B cell (primary cell): ENCODE data around the gene JARID2. TPM values are rescaled to one million over a fixed set of nuclear protein-coding genes. Genes with fewer than 3 reads are reported as not detected.

Experiments used
- ATAC-seq: fragments of 200-7000 bp; cut with Tn5 transposase; one replicate; pipeline ENCODE4 v1.10.0; 2021; ENCODE audit warnings: low read depth, mild to moderate bottlenecking, moderate number of reproducible peaks, moderate library complexity
- CTCF ChIA-PET: fragments of 350-600 bp; sonication (Branson Sonifier 250); formaldehyde crosslinking; loops from one replicate; lab custom pipeline; 2021; ENCODE audit warnings: antibody characterized with exemption, inconsistent platforms; lab: Charles Lee
- POLR2A ChIA-PET: fragments of 350-600 bp; sonication (Branson Sonifier 250); formaldehyde crosslinking; loops from one replicate; lab custom pipeline; 2021; ENCODE audit warnings: antibody characterized with exemption; lab: Charles Lee
- DNase-seq: peaks from one replicate; pipeline ENCODE4 v3.0.0; 2013
- H2AFZ ChIP-seq: 2 replicates; pipeline ENCODE4 v1.6.1; 2012; ENCODE audit warnings: mild to moderate bottlenecking, low read depth, low read length; ENCODE audit not compliant: insufficient read depth, poor library complexity, severe bottlenecking
- H3K27ac ChIP-seq, 2 donors: 1 replicate in 1 of 2; 2 replicates in 1 of 2; pipeline ENCODE4 v1.5.1; 2012 to 2013; ENCODE audit warnings: low read length in 2 of 2, mild to moderate bottlenecking in 2 of 2, moderate library complexity in 1 of 2
- H3K27me3 ChIP-seq, 4 experiments: fragments of 200-600 bp in 1 of 4; sonication (generic) in 1 of 4; replicated peaks in 1 of 4; 1 replicate in 2 of 4; 2 replicates in 2 of 4; pipeline versions ENCODE4 v1.6.1 to v1.7.0; 2013 to 2016; ENCODE audit warnings: low read length in 3 of 4, mild to moderate bottlenecking in 2 of 4, mixed read lengths in 1 of 4, moderate library complexity in 1 of 4; ENCODE audit not compliant: insufficient read depth in 4 of 4, control insufficient read depth in 3 of 4; ENCODE audit errors: control extremely low read depth in 1 of 4
- H3K36me3 ChIP-seq, 2 experiments: replicated peaks in 1 of 2; 1 replicate in 1 of 2; 2 replicates in 1 of 2; pipeline versions ENCODE4 v1.6.1 to v1.7.1; 2013; ENCODE audit warnings: low read length in 1 of 2; ENCODE audit not compliant: insufficient read depth in 2 of 2, control insufficient read depth in 1 of 2; ENCODE audit errors: control extremely low read depth in 1 of 2, extremely low read depth in 1 of 2
- H3K4me1 ChIP-seq, 2 donors: fragments of 200-600 bp in 1 of 2; sonication (generic) in 1 of 2; 1 replicate in 1 of 2; 2 replicates in 1 of 2; pipeline versions ENCODE4 v1.5.1 to v1.6.1; 2013 to 2017; ENCODE audit warnings: low read length in 2 of 2; ENCODE audit not compliant: control insufficient read depth in 2 of 2, insufficient read depth in 2 of 2
- H3K4me2 ChIP-seq: replicated peaks from 2 replicates; pipeline ENCODE3; 2012; ENCODE audit warnings: mild to moderate bottlenecking, low read depth, low read length; ENCODE audit not compliant: poor library complexity, severe bottlenecking
- H3K4me3 ChIP-seq, 5 experiments: fragments of 200-600 bp in 1 of 5; sonication (generic) in 1 of 5; 1 replicate in 3 of 5; 2 replicates in 2 of 5; pipeline versions ENCODE4 v1.5.1 to v1.7.0; 2011 to 2016; ENCODE audit warnings: low read length in 4 of 5, mild to moderate bottlenecking in 4 of 5, low read depth in 2 of 5, control low read depth in 1 of 5, moderate library complexity in 1 of 5; ENCODE audit not compliant: insufficient read depth in 1 of 5; ENCODE audit errors: control extremely low read depth in 1 of 5, extremely low read depth in 1 of 5
- H3K79me2 ChIP-seq: fragments of 200-600 bp; sonication (generic); one replicate; pipeline ENCODE4 v1.6.0; 2016; ENCODE audit warnings: low read length; ENCODE audit not compliant: control insufficient read depth, insufficient read depth
- H3K9ac ChIP-seq: fragments of 200-600 bp; sonication (generic); 2 replicates; pipeline ENCODE4 v1.6.1; 2017; ENCODE audit warnings: mild to moderate bottlenecking, low read length, moderate library complexity
- H3K9me3 ChIP-seq, 3 donors: one replicate each; pipeline versions ENCODE4 v1.6.1 to v1.7.1; 2013; ENCODE audit warnings: low read length in 2 of 3; ENCODE audit not compliant: control insufficient read depth in 2 of 3, insufficient read depth in 1 of 3; ENCODE audit errors: control extremely low read depth in 1 of 3
- H4K20me1 ChIP-seq: 2 replicates; pipeline ENCODE4 v1.6.0; 2012; ENCODE audit warnings: mild to moderate bottlenecking, low read length; ENCODE audit not compliant: insufficient read depth, control insufficient read depth, poor library complexity, severe bottlenecking
- H3K27ac Mint-ChIP-seq: one replicate; pipeline ENCODE4 v1.8.0; 2021; ENCODE audit warnings: mixed read lengths
- H3K27me3 Mint-ChIP-seq: one replicate; pipeline ENCODE4 v1.8.0; 2021; ENCODE audit warnings: mixed read lengths
- H3K4me1 Mint-ChIP-seq: one replicate; pipeline ENCODE4 v1.8.0; 2021; ENCODE audit warnings: mixed read lengths
- H3K4me3 Mint-ChIP-seq: one replicate; pipeline ENCODE4 v1.8.0; 2021; ENCODE audit warnings: mixed read lengths
- H3K9me3 Mint-ChIP-seq: one replicate; pipeline ENCODE4 v1.8.0; 2022; ENCODE audit warnings: mixed read lengths; ENCODE audit not compliant: insufficient read depth
- EZH2 ChIP-seq: IDR thresholded peaks from 2 replicates; pipeline ENCODE4 v1.6.1; 2012; ENCODE audit warnings: borderline replicate concordance, low read depth, mild to moderate bottlenecking, moderate library complexity, low read length; ENCODE audit not compliant: insufficient read depth, poor library complexity, severe bottlenecking
- WGBS: methylation state at CpG from one replicate; pipeline ENCODE4 v1.1.5; 2013; ENCODE audit warnings: missing lambda C conversion rate; ENCODE audit not compliant: insufficient coverage; 5-methylcytosine and 5-hydroxymethylcytosine counted together
- intact Hi-C: fragments of 100-400 bp; cut with micrococcal nuclease; formaldehyde crosslinking; loops from one replicate; pipeline ENCODE4 v1.10.0; 2022
- polyA plus RNA-seq: library from polyadenylated mRNA; depleted of rRNA; stranded (reverse); fragments of >200 nt; gene quantifications from 2 replicates; pipeline ENCODE4 v1.2.3, GENCODE V29; 2012
- total RNA-seq, 2 donors: library from RNA; stranded (reverse); fragments of 120-200 nt in 1 of 2; gene quantifications; 1 replicate in 1 of 2; 2 replicates in 1 of 2; pipeline versions ENCODE4 v1.2.3 to v1.2.4, GENCODE V29; 2013 to 2022
- TF ChIP-seq, protein P1 (sequence below): fragments of 200-600 bp; IDR thresholded peaks from one replicate; pipeline ENCODE4 v1.8.0; 2022; ENCODE audit warnings: antibody characterized with exemption, mild to moderate bottlenecking

The JARID2 gene
- total and polyA plus RNA-seq, 2 donors (not counting 1 experiment from before 2014, with no cell fraction given) = 11.0 to 58.1 TPM

DNA sequence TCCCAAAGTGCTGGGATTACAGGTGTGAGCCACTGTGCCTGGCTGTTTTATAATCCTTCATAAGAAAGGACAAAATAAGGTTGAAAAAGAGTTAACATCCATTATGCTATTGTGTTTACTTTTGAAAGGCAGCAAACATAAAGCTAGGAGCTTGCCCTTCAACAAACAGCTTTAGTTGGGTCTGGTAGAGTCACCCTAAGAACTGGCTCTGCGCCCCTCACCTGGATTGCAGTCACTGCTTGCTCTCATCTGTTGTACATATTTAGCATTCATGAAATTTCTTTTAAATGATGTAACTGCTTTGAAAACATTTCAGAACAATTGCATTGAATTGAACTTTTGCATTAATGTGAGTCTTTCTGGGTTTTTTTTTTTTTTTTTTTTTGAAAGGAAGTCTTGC is 38.9 kb downstream of the JARID2 start:
- TF ChIP-seq, protein P1, sequence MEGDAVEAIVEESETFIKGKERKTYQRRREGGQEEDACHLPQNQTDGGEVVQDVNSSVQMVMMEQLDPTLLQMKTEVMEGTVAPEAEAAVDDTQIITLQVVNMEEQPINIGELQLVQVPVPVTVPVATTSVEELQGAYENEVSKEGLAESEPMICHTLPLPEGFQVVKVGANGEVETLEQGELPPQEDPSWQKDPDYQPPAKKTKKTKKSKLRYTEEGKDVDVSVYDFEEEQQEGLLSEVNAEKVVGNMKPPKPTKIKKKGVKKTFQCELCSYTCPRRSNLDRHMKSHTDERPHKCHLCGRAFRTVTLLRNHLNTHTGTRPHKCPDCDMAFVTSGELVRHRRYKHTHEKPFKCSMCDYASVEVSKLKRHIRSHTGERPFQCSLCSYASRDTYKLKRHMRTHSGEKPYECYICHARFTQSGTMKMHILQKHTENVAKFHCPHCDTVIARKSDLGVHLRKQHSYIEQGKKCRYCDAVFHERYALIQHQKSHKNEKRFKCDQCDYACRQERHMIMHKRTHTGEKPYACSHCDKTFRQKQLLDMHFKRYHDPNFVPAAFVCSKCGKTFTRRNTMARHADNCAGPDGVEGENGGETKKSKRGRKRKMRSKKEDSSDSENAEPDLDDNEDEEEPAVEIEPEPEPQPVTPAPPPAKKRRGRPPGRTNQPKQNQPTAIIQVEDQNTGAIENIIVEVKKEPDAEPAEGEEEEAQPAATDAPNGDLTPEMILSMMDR = no peak
- TF ChIP-seq EZH2 = no peak
- WGBS = no CpG with 5 or more reads among the region's 1 CpG
- Mint-ChIP-seq H3K4me3 (no peak overlapping the region), H3K9me3 (no peaks in the 10 kb centered on the region), H3K27ac (no peak overlapping the region), H3K27me3 (no peaks in the 10 kb centered on the region), H3K4me1 (peaks cover 60% of the 10 kb centered on the region)
- no peak overlapping the region for H3K4me2 ChIP-seq
- H2AFZ ChIP-seq = no peak overlapping the region
- H3K4me3 ChIP-seq = no peak overlapping the region
- peaks cover 61% of the 10 kb centered on the region for H4K20me1 ChIP-seq
- H3K79me2 ChIP-seq = peaks cover 92% of the 10 kb centered on the region
- peaks cover 46 to 50% of the 10 kb centered on the region in 2 donors for H3K4me1 ChIP-seq
- intact Hi-C loops = loop anchor here (5.0 kb wide), 1 partner anchor 38 kb away; no protein-coding TSS in a partner anchor
- H3K27ac ChIP-seq = no peak overlapping the region
- ATAC-seq = no peak
- ChIA-PET CTCF (no interaction called here), POLR2A (interaction anchor here (0.6 kb wide), 1 partner anchor 165 kb away, joined by 3 read pairs; no protein-coding TSS in a partner anchor)
- H3K36me3 ChIP-seq = no peaks in the 10 kb centered on the region
- H3K27me3 ChIP-seq = no peaks in the 10 kb centered on the region
- H3K9ac ChIP-seq = no peak overlapping the region
- H3K9me3 ChIP-seq = no peaks in the 10 kb centered on the region
- DNase-seq = no peak

DNA sequence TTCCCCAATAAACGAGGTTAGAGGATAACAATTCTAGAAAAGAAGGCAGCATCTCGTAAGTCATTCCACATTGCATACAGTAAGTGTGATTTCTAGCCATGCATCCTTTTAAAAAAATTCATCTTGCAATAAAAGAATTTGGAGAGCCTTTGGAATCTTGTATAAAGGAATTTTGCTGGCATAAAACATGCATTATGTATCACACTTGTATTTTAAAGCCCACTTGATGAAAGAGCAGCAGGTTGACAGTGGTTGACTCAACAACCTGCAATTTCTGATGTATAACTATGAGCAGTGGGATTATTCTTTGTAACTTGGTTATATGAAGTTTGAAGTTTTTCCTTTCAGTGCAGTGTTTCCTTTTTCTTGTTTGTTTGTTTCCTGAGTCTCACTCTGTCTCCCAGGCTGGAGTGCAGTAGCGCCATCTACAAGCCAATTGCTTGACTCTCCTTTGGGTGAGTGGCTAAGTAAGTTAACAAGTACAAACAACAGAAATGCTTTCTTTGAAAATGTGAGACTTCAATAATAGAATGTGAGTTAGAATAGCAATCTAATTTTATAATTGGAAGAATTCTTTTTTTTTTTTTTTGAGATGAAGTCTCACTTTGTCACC is 39.9 kb downstream of the JARID2 start:
- Histone ChIP-seq H3K9me3 (no peaks in the 10 kb centered on the region), H2AFZ (no peak overlapping the region), H3K27me3 (no peaks in the 10 kb centered on the region), H3K4me3 (no peak overlapping the region), H3K4me1 (peaks cover 40 to 44% of the 10 kb centered on the region in 2 donors), H3K36me3 (peaks cover 0 to 5% of the 10 kb centered on the region in 2 experiments), H3K9ac (no peak overlapping the region), H3K27ac (peak overlapping the region in 1 of 2 donors; percentile 26), H4K20me1 (peaks cover 57% of the 10 kb centered on the region), H3K79me2 (peaks cover 92% of the 10 kb centered on the region), H3K4me2 (no peak overlapping the region)
- CTCF ChIA-PET = no interaction called here
- Mint-ChIP-seq H3K9me3 (peaks cover 2% of the 10 kb centered on the region), H3K27me3 (no peaks in the 10 kb centered on the region), H3K4me3 (no peak overlapping the region), H3K4me1 (peaks cover 56% of the 10 kb centered on the region), H3K27ac (no peak overlapping the region)
- no peak for DNase-seq
- intact Hi-C loops = loop anchor here (2.0 to 5.0 kb wide), 3 partner anchors 15 to 37 kb away; no protein-coding TSS in a partner anchor
- TF ChIP-seq, protein P1 = no peak
- no peak for TF ChIP-seq EZH2
- no peak for ATAC-seq
- POLR2A ChIA-PET = no interaction called here
- whole genome bisulfite sequencing = no CpG with 5 or more reads among the region's 3 CpGs
